GM19351 (cell line): ENCODE data around the gene TSHZ1.

Source experiments
- ATAC-seq: cut with Tn5 transposase; IDR thresholded peaks from one replicate; pipeline ENCODE4 v1.9.1; 2021; ENCODE audit warnings: mild to moderate bottlenecking, moderate library complexity; ENCODE audit not compliant: unreplicated experiment

The TSHZ1 gene

DNA sequence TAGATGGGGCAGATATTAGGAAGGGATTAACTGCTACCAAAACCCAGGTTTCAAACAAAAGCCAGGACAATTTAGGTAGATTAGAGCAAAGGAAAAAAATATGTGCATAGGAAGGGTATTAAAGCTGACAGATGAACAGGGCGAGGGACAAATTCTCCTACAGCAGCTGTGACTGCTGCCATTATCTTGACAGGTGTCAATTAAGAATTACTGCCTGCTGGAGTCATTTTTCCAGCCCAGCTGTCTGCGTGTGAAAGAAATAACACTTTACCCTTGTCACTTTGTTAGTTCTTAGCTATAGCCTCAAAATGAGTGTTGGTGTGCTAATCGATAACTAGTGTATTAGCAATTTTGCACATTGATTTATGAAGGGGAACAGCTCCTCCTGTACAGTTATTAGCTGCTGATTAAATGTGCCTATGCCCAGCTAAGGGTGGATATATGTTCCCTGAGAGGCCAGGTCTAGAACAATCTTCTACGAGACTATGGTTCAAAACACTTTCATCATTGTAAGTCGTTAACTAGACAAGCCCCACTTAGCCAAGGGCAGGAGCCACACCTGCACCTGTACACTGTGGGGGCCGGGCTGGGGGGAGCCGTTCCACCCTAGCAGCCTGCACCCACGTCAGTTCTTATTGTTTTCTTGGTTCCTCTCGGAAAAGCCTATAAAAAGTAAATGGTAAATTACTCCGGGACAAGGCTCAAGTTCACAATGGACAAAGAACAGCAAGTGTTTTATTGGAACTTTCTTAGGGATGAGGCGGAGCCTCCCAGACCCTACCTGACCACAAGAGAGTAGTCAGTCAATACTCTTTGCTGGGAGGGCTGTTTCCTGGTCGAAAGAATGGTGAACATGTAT lies 7.7 kb downstream of the TSHZ1 start:
- ATAC-seq = no peak

DNA sequence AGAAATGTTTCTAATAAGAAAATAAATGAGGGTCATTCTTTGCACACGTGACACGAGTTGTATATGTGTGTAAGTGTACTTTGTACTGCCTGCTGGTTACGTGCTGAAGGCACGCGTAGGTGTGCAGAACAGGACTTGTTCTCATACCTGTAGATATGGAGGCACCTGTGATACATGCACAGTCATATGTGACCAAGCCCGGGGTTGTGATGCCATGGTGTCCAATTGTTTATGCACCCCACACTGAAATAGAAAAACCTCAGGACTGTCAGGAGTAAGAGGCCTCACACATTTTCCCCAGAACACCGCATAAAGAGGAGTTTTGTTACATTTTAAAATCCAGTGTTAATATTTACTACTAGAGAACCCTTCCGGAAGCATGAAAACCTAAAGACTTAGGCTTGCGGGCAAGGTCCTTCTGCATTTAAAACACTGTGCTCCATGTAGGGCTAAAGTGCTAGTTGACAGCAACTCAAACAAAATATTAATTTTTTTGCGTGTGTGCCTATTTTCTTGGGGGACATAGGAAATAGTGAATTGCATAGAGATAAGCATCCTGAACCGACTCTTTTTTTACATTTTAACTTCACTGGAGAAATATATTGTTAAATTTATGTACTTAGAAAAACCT lies 9.3 kb downstream of the TSHZ1 start:
- no peak for ATAC-seq

DNA sequence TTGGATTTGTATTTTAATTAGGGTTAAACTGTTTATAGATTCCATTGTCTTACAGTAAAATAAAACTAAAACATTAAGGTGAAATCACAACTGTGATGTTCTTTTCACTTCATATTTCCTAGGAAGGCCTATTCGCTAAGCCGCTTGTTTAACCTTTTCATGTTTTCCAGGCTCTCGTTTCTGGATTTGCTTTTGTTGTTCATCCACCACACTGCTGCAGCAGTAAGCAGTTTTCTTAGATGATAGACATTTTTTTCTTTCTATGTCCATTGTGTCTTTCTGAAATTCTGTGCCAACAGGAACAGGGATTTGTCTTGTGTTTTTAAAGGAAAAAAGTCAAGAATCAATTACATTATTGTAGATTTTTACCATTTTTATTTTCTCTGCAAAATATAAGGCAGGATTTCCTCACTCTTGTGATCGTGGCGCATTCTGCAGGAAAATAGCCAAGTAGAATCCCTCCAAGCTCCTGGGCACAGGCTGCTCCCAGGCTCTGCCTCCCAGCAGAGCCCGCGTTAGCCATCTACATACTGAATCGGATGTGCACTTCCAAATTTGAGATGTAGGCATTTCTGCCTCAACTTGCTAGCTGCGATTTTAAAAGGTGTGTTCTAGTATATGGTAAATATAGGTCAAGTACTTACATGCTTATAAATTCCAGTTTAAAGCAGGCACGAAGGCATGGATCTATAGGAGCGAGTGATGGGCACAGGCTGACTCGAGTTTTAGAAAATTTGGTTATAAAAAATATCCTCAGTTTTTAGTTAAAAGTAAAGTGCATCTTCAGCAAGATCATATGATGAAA lies 10.2 kb downstream of the TSHZ1 start:
- no peak for ATAC-seq

DNA sequence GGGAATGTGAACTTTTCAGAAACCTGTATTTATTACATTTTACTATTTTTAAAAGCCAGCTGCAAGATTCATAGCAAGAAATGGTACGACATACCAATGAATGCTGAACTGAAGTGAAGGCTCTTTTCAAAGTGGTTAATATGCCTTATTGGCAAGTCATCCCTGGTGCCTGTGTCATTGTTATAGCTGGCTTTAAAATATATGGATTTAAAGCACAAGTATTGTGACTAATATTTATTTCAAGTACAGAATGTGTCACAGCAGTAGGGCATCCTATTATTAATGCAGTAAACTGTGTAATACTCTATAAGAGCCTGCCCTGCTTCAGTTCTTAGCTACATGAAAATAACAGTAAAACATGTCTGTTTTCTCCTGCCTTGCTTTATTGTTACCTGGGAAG lies 10.8 kb downstream of the TSHZ1 start:
- no peak for ATAC-seq

DNA sequence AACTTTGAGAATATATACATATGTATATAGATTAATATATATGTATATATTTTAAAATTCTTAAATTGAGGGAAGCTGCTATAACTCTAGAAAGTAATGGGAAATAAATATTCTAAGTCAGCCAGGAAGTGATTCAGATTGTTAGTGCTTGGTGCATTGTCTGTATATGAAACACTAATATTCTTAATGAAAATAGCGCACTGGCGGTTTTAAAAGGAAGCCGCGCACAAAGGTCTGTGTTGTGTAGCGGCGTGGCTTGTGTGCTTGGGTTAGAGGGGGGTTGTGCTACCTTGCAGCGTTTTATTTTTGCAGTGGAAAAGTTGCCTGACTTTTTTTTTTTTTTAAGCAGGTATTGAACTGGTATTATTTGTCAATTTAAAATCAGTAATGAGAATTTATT lies 11.3 kb downstream of the TSHZ1 start:
- no peak for ATAC-seq

DNA sequence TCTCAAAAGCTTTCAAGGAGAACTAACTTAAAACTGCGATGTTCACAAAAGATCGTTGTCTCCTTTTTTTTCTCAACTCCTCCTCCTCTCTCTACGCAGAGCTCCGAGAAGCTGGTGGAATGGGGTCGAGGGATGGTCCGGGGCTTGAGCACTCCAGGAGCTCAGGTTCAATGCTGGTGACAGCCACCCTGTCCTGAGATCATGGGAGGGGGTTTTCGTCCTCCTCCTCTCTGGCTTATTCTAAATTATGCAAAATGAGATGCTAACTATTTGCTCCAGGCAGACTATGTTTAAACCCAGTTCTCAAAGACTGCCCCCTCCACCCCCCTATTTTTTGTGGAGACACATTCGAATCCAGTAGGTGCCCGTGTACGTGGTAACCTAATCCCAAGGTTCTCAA lies 11.8 kb downstream of the TSHZ1 start:
- ATAC-seq = no peak

DNA sequence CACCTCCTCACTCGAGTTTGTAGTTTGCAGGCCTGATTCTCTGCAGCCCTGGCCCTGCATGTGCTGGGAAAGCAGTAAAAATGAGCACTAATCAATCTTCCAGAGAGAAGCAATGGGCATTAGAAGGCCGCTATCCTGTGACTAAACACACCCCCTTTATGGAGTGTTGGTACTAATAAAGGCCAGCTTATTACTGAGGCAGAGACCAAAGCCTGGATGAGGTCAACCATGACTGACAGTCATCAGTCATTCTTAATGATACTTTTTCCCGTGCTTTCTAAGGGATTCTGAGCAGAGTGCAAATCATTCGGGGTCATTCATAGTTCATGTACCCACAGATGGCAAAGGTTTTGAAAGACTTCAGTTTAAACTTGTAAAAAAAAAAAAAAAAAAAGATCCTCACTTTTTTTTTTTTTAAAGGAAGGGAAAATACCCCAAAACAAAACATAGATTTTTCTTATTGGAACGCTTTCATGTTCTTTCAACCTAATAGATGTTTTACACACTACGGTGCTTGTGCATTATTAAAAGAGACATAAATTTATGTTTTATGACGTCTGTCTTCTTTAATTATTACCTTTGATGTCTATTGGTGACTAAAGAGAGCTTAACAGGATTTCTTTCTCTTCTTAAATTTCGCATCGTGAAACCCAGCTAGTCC lies 13.2 kb downstream of the TSHZ1 start:
- ATAC-seq = no peak

DNA sequence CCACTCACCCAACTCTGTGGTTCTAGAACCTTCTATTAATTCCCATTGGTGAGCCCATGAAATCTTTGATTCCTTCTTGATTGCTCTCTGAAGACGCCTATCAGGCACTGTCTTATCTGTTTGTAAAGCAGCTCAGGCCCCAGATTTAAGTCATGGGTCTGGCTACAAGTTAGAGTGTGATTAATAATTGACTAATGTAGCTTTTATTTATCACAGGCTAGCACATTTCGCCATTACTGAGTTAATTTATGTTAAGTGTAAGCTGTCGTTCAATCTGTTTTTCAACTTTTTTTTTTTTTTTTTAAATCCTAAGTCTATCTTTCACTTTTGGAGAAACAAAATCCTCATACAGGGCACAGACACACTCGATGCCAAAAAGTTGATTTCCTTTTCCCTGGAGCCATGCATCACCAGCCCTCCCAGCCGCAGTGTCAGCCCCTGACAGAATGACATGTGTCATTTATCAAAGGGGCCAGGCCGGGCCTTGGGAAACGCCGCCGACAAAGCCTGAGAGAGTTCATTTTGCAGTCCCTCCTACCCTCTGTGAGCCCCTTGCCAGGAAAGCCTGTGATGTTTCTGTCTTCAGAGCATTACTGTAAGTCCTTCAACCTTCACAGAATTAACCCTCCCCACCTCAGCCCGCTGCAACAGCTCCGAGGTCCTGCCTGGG lies 15.8 kb downstream of the TSHZ1 start:
- ATAC-seq = no peak

DNA sequence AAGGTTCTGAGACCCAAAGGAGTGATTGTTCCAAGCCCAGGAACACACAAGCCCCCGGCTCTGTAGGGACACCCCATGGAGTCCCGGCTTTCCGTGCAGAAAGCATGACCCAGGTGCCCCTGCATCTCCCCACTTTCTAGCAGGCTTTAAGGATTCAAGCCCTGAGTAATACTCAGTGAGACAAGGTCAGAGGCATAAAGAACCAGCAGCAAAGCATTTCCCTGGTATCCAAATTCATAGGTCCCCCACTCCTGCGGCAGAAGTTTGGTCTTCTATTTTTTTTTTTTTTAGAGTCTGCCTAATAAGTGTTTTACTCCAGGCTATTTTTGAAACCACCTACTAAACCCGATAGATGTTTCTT lies 16.3 kb downstream of the TSHZ1 start:
- no peak for ATAC-seq

DNA sequence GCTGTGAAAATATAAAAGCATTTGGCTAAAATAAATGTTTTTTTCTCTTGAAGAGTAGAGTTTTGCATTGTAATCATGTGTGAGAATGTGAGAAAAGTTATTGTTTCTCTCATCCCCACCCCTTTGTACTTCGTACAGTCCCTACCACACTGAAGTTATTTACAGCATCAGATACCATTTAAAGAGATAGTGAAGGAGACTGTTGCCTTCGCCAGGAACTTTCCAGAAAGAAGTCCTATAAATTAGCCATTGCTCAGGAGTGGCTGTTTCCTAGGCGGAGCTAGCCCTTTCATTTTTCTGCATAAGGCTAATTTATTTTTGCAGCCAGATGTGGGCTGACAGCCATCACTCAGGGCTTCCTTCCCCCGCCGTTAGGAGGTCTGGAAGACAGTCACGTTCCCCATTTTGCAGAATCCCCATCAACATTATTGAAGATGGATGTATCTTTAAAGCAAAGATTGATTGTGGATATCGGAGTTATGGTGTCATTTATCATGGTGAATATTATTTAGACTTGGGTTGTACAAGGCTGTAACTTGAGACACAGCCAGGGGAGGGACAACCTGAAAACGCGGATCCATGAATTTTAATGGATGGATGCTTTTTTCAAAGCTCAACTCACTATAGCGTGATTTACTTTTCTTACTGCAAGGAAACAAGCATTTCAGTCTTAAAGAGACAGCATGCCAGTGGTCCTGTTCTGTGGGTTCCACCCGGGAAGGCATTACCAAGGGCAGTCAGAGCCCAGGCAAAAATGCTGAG lies 17.1 kb downstream of the TSHZ1 start:
- ATAC-seq = no peak

DNA sequence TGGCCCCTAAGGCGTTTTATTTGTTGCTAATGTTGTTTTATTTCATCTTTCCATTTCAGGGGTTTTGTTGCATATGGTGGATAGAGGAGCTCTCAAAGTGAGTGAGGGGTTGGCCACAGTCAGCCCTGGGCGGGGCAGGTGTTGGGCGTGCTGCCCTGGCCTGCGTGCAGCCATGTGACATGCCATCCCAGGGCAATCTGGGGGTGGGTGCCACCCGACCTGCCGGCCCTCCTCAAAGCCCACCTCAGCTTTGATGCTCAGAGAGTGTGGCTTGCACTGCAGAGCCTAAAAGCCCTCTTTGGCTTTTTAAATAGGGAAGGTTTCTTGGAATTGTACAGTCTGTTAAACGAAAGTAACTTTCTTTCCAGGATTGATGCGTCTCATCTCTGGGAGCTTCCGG lies 18.4 kb downstream of the TSHZ1 start:
- ATAC-seq = no peak

DNA sequence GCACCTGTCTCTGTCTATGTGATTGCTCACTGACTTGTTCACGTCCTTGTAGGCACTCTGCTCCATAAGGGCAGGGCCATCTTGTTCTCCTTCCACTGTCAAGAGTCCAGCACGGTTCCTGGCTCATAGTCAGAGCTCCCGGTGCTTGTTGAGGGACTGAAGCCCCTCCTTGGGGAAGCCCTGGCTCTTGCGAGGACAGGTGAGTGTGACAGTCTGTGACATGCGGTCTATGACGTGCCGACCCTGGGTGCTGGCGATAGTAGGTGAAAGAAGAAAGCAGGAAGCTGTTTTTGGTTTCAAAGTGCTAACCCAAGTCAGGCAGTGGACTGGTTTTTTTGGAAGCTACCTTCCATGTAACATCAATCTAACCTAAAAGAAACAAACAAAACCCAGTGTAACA lies 18.8 kb downstream of the TSHZ1 start:
- ATAC-seq = no peak

DNA sequence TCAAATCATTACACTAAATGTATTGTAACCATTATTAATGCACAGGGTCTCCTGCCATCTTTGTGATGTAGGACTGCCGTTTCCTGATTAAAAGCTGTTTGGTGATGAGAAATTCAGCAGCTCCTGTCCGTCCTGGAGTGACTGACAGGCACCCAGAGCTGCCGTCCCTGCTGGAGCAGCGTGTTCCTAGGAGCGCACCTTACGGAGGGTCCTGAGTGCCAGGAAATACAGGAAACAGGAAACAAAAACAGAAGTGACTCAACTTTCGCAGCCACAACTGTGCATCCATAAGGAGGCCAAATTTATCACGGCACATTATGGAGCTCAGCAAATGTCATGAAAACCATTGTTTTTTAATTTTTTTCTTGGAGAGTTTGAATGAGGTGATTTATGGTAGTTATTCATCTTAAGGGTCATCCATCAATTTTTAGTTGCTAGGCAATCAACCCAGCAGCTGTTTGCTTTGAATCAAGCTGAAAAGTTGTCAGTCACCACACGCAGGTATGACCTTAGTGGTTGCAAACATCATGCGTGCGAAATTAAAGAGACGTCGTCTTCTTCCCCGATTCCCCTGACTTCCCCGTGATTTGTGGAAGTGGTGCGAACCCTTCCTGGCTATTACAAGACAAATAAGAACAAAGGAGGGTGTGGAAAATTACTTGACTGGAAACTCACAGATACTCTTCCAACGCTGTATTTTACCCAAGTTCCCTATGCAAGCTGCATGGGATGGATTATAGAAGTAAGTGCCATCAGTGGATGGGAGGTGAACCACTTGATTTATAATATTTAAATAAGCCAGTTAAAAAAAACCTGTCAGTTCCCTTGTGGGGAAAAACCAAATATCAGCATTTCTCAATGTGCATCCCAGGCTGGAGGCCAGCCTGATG lies 19.8 kb downstream of the TSHZ1 start:
- no peak for ATAC-seq

DNA sequence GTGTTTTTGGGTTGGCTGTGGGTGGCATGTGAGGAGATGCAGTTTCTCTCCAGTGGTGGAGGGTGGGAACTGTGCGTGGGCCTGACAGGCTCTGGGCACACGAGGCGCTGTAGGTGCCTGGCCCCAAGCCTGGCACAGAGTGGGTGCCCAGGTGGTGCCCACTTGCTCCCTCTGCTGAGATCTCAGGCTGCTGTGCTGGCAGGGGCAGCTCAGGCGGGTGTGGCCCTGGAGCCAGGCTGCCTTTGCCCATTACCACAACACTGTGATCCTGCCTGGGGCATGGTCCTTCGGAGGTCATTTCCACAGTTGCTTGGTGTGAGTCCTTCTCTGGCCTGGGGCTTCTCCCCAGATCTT lies 20.4 kb downstream of the TSHZ1 start:
- no peak for ATAC-seq

DNA sequence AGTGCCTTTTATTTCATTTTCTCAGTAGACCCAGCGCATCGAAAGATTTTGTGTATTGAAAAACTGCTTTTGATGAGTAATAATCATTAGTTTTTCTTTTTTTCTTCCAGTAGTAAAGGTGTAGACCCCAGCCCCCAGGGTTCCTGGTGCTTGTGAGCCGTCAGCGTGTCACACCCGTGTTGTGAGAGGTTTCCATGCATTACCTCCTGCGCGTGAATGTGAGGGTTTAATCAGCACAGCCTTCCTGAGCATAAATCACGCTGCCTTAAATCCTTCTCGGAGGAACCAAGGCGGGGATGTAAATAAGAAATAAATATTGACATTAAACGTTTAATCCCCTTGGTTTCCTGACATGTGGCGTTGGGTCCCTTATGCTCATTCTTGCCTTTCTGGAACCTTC lies 24.3 kb downstream of the TSHZ1 start:
- no peak for ATAC-seq

DNA sequence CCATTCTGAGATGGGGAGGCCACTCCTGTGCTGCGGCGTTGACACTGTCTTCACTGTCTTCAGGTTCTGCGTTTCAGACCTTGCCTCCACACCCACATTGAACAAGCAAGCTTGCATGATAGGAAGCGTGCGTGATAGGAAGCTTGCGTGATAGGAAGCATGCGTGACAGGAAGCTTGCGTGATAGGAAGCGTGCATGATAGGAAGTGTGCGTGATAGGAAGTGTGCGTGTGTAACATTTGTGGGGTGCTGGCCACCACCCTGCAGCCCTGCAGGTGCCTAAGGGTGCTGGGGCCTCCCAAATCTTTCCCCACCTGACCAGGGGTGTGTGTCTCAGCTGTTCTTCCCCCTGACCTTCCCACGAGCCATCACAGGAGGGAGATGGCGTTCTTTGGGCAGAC lies 25.3 kb downstream of the TSHZ1 start:
- no peak for ATAC-seq

DNA sequence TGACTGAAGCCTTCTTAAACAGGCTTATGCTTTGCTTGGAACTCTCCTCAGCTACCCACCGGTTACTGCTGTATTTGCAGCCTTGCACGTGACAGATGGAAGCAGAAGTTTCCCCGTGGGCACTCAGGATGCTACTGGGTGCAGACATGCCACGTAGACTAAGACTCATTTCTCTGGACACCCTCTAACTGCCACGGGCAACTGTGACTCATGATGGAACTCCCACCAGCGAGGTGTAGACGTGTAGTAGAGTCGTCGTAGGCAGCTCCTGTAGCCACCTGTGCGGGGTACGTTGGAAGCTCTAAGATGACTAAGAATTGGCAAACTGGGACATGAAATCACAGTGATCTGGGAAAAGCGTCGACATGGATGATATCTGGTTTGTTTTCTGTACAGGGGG lies 27.5 kb downstream of the TSHZ1 start:
- no peak for ATAC-seq

DNA sequence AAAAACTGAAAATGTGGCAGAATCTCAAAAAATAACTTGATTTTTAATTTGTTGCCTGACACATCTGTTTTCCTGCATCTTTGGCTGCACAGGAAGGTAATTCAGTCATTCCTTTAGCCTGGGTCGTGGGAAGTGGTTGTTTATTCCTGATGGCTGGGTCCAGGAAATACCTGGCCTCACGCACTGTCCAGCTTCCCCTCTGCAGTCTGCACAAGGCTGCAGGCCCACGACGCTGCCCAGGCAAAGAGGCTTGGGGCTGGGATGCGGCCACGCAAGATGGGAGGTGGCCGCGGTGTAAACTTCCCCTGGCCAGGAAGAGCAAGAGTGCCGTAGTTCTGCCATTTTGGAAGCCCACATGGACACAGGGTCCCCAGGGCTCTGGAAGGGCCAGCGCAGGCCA lies 28.2 kb downstream of the TSHZ1 start:
- ATAC-seq = no peak

DNA sequence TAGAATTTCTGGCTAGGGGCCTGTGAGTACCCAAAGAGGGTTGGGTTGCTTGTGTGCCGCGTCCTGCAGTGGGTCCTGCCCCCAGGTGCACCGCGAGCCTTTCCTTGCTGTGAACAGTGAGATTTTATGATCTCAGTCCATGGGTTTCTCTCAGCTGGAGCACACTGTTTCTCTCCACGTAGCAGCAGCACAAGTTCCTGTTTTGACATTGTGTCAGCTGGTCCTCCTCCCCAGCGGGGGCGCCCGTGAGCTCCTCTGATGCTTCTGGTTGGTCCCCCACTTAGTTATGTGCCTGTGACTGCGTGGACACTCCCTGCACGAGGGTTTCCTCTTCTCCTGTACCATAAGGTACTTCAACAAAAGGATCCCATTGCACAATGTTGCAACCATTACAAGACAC lies 29.8 kb downstream of the TSHZ1 start:
- ATAC-seq = no peak
